HCT116 (cell line): ENCODE measurements around the gene WIZ.

ENCODE experiments used
- CTCF ChIP-seq, 3 experiments: fragments of 200-600 bp in 1 of 3; sonication (generic) in 1 of 3; IDR thresholded peaks in 2 of 3; conservative IDR thresholded peaks in 1 of 3; 2 replicates each; pipeline ENCODE4 v1.5.1; 2012 to 2017; ENCODE audit warnings: low read depth in 2 of 3, low read length in 2 of 3, antibody characterized with exemption in 1 of 3, borderline replicate concordance in 1 of 3, control low read depth in 1 of 3, mild to moderate bottlenecking in 1 of 3, mixed read lengths in 1 of 3, mixed run types in 1 of 3, moderate library complexity in 1 of 3; ENCODE audit not compliant: insufficient read depth in 1 of 3
- JUND ChIP-seq: IDR thresholded peaks from 2 replicates; pipeline ENCODE4 v1.6.1; 2012
- POLR2AphosphoS5 ChIP-seq: IDR thresholded peaks from 2 replicates; pipeline ENCODE4 v1.6.1; 2011; ENCODE audit warnings: mild to moderate bottlenecking, low read depth, low read length, moderate library complexity
- SRF ChIP-seq: IDR thresholded peaks from 2 replicates; pipeline ENCODE4 v1.6.1; 2012; ENCODE audit warnings: low read depth
- ZFX ChIP-seq: fragments of 450-650 bp; IDR thresholded peaks from 2 replicates; pipeline ENCODE4 v1.6.1; 2017

GRCh38 chr19:15475169-15475568, 25.4 kb upstream of the WIZ start:
- TF ChIP-seq CTCF (IDR thresholded peaks at IDR 0.05 in 2 of 3, conservative IDR thresholded peaks at IDR 0.05 in 1 of 3; ENCODE audit: borderline replicate concordance in 1 of 3, insufficient read depth in 1 of 3, low read depth in 2 of 3, low read length in 2 of 3), result no peak
- no peak for TF ChIP-seq ZFX
- no peak for TF ChIP-seq POLR2AphosphoS5
- no peak for TF ChIP-seq SRF
- TF ChIP-seq JUND, result no peak
